HG02981 (cell line): ENCODE results near the gene NELFCD.
"Not testable (repeated sequence)": the region's sequence is repeated elsewhere in the genome, so short reads cannot be mapped to it uniquely, and the experiment has no call there.

Experiments used
- ATAC-seq: cut with Tn5 transposase; IDR thresholded peaks from one replicate; pipeline ENCODE4 v1.9.1; 2021; ENCODE audit warnings: mild to moderate bottlenecking, moderate library complexity; ENCODE audit not compliant: unreplicated experiment

Gene NELFCD

DNA sequence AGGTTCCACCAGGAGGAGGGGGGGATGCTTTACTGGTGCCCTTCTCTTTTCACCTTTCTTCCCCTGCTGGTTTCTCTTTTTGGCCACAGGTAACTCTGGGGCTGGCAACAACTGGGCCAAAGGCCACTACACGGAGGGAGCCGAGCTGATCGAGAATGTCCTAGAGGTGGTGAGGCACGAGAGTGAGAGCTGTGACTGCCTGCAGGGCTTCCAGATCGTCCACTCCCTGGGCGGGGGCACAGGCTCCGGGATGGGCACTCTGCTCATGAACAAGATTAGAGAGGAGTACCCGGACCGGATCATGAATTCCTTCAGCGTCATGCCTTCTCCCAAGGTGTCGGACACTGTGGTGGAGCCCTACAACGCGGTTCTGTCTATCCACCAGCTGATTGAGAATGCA is 42.6 kb downstream of the NELFCD start:
- no peak for ATAC-seq

DNA sequence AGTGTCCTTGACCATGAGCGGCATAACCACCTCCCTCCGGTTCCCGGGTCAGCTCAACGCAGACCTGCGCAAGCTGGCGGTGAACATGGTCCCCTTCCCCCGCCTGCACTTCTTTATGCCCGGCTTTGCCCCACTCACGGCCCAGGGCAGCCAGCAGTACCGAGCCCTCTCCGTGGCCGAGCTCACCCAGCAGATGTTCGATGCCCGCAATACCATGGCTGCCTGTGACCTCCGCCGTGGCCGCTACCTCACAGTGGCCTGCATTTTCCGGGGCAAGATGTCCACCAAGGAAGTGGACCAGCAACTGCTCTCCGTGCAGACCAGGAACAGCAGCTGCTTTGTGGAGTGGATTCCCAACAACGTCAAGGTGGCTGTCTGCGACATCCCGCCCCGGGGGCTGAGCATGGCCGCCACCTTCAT is 43.1 kb downstream of the NELFCD start:
- no peak for ATAC-seq

DNA sequence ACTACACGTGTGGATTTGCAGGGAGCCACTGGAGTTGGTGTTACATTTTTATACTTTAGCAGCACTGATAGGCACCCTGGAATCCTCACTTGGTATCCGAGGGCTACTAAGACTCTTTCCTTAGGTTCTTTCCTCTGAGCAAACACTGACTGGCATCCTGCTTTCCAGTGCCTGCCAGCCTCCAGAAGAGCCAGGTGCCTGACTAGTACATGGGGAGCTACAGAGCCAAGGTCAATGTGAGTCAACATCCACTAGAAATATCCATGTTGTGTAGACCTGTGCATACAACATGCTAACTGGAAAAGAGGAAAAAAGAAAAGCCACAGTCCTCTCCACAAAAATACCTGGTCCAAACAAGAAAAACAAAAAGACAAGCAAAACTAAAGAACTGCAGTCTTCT is 44.0 kb downstream of the NELFCD start:
- ATAC-seq: no peak

DNA sequence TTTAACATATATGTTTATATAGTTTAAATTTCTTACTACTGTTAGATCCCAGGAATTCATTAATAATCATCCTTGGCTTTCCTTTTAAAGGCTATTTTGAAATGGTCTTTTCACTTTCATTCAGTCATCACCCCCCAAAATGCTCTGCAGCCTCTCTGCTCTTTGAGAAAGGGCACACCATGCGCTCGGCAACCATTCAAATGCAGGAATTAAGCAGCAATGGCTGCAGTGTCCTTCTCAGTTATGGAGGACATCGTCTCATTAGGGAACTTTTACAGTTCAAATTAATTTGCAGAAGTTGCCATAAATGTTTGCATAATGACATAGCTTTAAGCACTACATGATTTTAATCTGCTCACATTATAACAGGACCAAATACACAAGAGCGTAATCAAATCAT is 44.5 kb downstream of the NELFCD start:
- ATAC-seq: no peak

DNA sequence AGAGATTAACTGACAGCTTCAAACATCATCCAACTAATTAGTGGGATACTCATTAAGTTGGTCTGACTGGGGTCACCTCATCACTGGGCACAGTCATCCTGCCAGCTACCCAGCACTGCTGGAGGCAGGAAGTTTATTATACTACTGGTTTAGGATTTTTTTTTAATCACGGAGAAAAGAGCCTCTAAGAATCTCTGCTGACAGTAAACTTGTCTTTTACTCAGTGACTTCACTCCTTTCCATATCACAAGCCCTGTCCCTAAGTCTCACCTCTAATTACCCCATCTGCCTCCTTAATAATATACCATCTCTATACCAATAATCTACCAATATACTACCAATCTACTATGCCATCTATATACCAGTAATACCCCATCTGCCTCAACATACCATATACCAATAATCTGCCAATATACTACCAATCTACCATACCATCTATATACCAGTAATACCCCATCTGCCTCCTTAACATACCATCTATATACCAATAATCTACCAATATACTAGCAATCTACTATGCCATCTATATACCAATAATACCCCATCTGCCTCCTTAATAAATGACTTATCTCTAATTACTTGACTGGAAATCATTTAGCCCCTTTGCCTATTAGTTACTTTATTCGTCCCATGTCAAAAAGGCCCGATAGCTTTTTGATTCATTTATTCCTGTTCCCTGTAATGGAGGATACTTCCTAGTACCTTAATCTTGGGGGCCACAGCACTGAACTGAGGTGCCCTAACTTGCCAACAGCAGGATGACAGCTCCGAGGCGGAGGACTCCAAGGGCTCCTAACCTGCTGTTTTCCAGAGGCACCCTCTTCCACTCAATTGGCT is 46.1 kb downstream of the NELFCD start:
- no peak for ATAC-seq

DNA sequence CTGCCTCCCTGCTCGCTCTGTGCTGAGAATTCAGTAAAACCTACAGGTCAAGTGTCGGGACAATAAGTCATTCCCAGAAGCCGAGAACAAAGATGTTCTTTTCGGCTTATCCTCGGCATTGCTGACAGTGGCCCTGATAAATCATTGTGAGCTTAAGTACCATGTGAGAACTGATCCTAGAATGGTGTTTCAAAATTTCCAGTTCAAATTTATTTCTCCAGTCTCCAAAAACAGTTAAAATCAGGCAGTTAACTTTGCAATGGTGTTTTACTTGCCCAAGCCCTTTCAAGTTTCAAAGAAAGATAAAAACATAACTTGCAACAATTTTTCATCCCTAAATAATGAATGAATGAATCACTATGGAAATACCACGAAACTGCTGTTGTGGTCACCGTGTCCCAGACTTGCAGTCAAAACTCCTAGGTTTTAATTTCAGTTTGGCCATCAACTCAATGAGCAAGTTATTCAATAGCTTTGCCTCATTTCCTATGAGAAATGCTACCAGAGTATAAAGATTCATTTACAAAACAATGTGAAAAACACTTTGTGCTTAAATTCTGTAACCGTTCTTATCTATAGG is 46.8 kb downstream of the NELFCD start:
- ATAC-seq: no peak

DNA sequence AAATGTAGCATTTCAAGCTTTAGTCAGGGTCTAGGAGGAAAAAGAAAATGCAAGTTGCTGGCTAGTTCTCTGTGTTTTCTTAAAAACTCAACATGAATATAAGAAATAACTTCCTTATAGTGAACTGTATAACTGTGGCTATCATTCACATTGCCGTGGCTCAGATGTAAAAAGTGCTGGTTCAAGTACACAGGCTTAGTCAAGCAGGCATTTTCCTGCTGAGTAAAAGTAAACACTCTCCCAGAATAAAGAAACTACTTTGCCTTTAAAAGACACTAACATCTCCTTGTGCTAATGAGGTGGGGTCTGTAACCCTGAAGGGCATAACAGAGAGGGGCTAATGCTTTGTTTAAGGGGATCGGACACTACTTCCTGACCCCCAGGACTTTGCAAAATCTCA is 47.8 kb downstream of the NELFCD start:
- ATAC-seq: no peak

DNA sequence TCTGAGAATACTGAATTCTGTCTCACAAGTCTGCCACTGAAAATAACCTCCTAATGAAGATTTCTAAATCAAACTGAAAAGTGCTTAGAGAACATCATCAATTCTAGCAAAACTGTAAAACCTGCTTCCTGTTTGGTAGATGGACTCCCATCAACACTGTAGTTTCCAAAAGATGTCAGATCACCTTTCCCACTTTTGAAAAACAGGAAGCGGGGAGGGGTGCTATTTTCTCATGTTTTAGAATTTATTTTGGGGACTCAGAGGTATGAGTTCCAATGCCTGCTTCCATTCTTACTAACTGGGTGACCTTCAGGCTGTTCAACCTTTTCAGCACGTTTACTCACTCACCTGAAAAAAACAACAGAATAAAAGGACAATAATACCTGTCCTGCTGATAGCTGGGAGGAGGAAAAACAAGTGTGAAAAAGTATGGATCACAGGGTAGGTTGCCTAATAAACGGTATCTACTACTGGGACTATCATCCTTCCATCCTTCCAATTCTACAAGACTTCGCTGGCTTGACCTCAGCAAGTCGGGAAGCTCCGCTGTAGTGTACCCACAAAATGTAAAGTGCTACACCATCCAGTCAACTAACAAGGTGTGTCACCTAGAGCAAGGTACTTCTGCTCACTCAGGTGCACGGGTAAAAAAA is 50.0 kb downstream of the NELFCD start:
- ATAC-seq: no peak

DNA sequence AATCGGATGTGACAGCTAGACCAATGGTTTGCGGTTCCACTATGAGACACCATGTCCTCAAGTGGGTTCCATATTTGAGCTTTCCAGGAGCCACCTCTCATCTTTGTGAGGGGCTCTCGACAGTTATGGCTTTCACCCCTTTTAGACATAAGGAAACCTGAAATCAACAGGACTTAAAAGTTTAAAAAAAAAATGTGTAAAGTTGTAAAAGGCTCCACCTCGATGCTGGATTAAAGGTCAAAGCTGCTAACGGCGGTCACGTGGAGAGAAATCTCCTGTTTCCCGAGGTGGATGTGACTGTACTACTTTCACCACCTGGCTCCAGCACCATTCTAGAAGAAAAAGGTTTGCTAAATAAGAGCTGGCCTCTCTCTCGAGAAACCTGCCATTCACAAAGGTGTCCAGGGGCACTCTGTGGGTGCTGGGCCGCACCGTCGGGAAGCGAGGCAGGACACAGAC is 50.5 kb downstream of the NELFCD start:
- ATAC-seq: no peak

DNA sequence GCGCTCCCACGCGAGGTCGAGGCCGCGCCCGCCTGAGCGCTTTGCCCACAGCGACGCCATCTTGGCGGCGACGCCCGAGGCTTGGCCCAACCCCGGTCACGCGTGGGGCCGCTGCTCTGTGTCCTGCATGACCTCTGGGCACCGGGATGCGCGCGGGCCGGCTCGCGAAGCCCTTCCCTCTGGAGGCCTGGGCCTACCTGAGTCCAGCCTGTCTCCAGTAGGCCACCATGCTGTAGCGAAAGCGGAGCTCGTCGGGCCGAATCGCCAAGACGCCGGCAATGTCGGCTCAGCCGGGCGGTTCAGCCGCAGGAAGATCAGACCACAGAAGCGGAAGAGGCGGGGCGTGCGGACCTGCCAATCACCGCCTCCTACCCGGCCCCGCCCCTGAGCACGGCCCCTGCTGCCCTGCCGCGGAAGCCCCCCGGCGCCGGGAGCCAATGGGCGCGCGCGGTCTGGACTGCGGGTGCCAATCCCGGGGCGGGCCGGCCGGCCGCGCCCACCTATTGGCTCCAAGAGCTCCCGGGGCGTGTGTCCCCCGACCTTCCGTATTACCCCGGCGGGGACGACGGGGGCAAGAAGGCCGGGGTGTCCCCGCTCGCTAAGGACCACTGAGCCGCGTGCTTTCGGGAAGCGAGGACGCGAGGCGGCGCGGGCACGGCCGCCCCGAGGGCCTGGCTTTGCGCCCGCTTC is 51.1 kb downstream of the NELFCD start, which contains the start of gene ATP5F1E:
Gene ATP5F1E, minus strand, starts transcription at position 313 of the 690 bp plus-strand sequence. Its CDS starts 84 bp downstream, at position 229.
- ATAC-seq: peak; percentile 93

DNA sequence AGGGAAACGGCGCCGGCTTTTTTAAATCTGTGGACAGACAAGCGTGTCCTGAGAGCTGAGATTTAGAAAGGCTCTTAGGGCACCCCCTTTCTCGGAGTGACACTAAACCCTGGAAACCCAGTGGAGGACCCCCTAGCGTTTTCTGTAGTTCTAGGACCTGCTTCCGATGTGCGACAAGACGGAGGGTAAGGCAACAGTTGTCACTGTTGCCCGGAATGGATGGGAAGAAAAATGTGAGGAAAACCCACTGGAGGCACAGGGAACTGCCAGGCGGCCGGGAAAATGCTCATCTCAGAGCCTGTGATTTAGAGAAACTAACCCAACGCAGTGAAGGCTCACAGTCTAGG is 51.6 kb downstream of the NELFCD start:
- no peak for ATAC-seq

DNA sequence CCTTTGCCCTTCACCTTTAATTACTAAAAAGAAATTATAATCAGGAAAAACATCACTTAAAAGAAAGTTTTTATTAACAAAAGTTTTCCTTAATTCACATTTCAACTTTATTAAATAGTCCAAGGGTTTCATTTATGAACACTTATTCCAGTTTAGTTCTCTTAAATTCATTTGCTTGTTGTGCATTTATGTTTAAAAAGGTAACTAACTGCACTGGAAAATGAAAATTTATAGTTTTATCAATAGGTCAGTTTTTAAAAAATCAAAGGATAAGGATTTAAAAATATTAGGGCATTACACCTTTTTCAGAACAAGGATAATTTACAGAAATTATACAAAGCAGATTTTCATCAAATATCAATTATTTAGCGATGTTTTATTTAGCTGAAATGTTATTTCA is 52.0 kb downstream of the NELFCD start:
- no peak for ATAC-seq

DNA sequence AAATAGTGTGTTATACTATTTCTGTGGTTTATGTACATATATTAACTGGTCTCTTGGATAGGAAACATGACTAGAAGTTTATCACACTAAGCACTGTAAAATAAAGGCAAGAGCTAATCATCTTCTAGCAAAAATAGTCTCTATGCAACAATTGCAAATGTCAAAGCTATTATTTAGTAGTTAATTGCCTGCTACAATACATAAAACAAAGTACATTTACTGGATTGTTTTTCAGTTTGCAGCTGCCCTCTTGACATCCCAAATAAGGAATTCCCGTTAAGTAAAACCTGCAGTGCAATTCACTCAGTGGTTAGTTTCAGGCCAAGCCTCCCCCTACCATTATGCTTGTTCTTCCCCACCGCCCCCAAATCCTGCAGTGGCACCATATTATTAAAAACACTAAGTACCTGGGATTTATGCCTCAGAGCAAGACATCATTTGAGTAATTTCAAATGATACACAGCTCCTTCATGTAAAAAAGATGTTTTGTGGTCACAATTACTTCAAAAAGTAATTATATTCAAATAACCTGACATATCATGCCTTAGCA is 52.6 kb downstream of the NELFCD start:
- ATAC-seq: no peak

DNA sequence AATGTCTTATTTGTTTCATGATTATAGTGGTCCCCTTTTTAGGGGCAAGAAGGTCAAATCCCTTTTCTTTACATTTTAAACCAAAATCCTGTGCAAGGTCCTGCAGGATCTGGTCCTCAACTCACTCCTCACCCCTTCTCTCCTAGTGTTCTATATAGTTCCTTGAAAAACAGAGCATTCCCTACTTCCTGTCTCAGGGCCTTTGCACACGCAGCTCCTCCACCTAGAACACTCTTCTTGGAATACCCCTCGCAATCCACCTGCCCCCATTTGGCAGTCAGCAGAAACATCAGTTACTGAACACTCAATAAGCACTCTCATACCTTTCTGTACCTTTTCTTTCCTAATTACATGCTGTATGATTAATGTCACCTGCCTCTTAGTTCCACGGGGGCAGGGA is 54.3 kb downstream of the NELFCD start:
- ATAC-seq: no peak

DNA sequence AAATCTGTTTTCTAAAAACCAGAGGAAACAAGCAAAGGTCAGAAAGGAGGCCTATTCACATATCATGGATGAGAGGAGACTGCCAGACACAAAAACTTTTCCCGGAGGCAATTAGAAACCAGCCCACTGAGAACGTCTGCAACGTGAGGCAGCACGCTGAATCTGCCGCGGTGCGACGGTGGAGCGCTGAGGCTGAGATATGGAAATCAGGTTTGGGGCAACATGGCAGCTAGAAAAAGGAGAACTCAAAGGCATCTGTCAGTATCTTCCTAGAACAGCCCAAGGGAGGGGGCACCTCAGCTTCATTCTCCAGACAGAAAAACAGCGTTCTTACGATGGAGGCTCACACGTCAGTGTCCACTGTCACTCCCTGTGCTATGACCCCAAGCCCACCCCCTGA is 56.3 kb downstream of the NELFCD start:
- ATAC-seq: no peak

DNA sequence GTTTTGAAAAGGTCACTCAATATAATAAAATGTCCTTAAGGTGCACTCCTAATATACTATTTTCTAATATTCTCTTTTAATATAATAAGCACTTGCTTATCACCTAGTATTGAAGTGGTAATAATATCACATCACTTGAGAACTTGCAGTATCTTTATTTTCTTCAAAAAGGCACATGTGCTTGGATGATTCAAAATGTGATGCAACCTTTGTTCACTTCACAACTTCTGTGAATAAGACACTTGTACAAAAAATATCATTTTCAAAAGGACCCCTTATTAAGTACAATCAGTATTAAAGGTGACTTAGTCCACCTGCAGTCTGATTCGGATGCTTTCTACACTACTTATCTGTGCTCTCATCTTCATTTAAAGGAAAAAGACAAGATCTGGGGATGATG is 58.2 kb downstream of the NELFCD start:
- ATAC-seq: no peak

DNA sequence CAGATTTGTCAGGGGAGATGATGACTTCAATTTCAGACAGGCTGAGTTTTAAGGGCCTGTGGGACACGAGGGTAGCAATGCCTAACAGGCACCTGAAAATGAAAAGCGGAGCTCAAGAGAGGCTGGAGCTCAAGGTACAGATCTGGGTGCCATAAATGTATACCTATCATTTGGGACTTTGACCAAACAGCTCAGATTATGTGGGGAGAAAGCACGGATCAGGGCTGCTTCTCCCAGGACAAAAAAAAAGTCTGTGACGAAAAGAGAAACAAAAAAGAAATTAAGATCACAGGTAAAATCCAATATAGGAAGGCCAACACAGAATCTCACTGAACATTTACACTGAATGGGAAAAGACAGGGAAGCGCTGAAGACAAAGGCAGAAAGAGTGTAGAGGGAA is 59.6 kb downstream of the NELFCD start:
- no peak for ATAC-seq

DNA sequence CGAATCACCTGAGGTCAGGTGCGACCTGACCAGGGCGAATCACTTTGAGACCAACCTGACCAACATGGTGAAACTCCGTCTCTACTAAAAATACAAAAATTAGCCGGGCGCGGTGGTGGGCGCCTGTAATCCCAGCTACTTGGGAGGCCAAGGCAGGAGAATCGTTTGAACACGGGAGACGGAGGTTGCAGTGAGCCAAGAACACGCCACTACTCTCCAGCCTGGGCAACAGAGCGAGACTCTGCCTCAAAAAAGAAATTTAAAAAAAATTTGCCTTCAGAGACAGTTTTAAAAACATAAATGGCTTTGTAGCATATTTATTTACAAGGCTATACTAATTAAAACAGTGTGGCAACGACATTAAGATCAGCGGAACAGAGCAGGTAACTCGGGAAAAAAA is 60.4 kb downstream of the NELFCD start:
- not testable (repeated sequence) for ATAC-seq

DNA sequence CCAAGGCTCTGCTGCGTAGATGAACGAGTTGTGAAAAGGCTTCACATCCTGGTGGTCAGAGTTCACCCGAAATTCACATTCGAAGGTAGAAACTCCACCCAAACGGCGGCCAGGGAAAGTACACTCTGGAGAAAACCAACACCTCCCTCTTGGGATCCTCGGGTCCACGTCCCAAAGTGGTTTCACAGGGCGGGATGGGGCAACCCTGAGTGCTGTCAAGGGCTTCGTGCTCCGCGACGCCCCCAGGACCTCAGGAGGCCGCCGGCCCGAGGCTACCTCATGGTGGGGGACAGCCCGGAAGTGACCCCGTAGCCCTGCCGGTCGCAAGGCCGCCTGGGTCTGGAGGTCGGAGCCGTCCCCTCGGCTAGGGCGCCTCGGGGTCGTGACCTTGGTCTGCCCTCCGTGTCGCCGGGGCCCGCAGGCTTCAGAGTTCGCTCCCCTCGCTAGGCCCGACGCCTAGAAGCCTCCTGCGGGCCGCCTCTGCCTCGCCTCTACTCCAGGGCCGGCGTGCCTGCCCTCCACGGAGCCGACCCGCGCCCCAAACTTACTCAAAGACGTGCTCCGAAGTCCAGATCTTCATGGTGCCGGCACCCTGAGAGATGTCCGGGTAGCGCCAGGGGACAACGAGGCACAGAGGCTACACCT is 61.2 kb downstream of the NELFCD start, which contains the start of gene PRELID3B:
Gene PRELID3B, minus strand, starts transcription at position 636 of the 645 bp plus-strand sequence. Its CDS starts 56 bp downstream, at position 580.
- ATAC-seq: peak; percentile 22
